Right ventricle myocardium superior (tissue), 1 donor: Measurements from ENCODE around the gene PARD3. TPM values are rescaled to one million over a fixed set of nuclear protein-coding genes. Genes with fewer than 3 reads are reported as not detected.
A peak's percentile ranks its signal among the peaks of the same experiment; 100 is the strongest.

ENCODE experiments used
- ATAC-seq: fragments of 200-7000 bp; cut with Tn5 transposase; one replicate; pipeline ENCODE4 v1.9.1; 2020; ENCODE audit warnings: mild to moderate bottlenecking; ENCODE audit not compliant: poor library complexity
- DNase-seq: peaks from one replicate; pipeline ENCODE4 v3.0.0-alpha.2; 2020
- intact Hi-C: fragments of 100-400 bp; cut with DNase I; formaldehyde crosslinking; loops from one replicate; pipeline ENCODE4 v1.11.2; 2022
- total RNA-seq: library from RNA; stranded (reverse); fragmentation: NEBNext Ultra II Directional; extraction: Animal tissue kit (Norgen Biotek cat#: 25700); gene quantifications from one replicate; pipeline ENCODE4 v1.2.1, GENCODE V29; 2021
- donor health status: DM: no; HTN: yes; CAD: no; lungs with severe emphysema.

The PARD3 gene
- total RNA-seq, 1 donor from 2014 or later = 33.5 TPM

DNA sequence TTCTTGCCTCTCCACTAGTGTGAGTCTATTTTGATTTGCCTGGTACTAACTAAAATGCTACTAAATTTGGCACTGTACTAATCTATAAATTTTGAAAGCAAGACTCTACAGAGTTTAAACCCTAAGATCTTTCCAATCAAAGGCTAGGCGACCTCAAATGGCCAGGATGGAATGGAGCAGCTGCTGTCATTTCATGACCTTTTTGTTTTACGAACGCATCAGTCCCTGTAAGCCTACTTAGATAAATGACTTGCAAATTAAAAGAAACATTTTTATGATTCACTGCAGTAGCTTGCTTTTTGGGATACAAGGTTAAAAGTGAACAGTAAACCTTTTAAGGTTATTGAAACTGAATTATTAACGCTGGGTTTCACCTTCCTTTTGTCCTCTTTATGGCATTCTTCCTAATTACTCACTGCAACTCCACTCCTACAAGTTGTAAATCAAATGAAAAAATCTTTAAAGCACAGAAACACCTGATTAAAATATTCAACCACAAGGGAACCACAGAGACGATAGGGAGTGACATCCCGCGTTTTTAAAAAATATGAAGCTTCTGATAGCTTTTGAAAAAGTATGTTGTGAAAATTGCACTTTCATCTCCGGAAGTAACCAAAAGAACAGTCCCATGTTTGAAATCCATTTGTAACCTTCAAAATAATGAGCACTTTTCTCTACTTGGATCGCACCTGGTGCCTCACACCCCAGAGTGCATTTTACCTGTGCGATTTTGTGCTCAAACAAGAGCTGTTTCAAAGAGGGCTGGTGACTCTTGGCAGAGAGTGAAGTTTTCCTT lies 595.1 kb downstream of the PARD3 start:
- no peak for ATAC-seq
- intact Hi-C loops = no loop called here
- DNase-seq = no peak

GRCh38 chr10:34217524-34217923 lies 597.6 kb downstream of the PARD3 start:
- intact Hi-C loops = no loop called here
- no peak for DNase-seq
- no peak for ATAC-seq

- ATAC-seq = no peak
- intact Hi-C loops = no loop called here
- DNase-seq = no peak
These were observed 598.6 kb downstream of the PARD3 start for GRCh38 chr10:34216348-34216945.

DNA sequence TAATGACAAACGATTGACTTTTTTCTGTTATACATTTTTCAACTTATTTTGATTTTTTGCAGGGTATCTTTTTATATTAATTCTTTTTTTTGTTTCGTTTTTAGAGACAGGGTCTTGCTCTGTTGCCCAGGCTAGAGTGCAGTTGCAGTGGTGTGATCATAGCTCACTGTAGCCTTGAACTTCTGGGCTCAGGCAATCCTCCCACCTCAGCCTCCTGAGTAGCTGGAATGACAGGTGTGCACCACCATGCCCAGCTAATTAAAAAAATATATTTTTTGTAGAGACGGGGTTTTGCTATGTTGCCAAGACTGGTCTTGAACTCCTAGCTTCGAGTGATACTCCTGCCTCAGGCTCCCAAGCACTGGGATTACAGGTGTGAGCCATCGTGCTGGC lies 601.3 kb downstream of the PARD3 start:
- ATAC-seq (no peak), DNase-seq (no peak)
- intact Hi-C loops = no loop called here

GRCh38 chr10:34213193-34213804 lies 601.8 kb downstream of the PARD3 start:
- ATAC-seq (no peak), DNase-seq (no peak)
- intact Hi-C loops = no loop called here

- DNase-seq = no peak
- intact Hi-C loops = no loop called here
- no peak for ATAC-seq
These were observed 607.8 kb downstream of the PARD3 start for GRCh38 chr10:34207343-34207742.

- ATAC-seq (no peak), DNase-seq (no peak)
- intact Hi-C loops = no loop called here
These were observed 608.2 kb downstream of the PARD3 start for GRCh38 chr10:34206935-34207268.

GRCh38 chr10:34206078-34206934 lies 608.8 kb downstream of the PARD3 start:
- intact Hi-C loops = no loop called here
- DNase-seq (no peak), ATAC-seq (no peak)

DNA sequence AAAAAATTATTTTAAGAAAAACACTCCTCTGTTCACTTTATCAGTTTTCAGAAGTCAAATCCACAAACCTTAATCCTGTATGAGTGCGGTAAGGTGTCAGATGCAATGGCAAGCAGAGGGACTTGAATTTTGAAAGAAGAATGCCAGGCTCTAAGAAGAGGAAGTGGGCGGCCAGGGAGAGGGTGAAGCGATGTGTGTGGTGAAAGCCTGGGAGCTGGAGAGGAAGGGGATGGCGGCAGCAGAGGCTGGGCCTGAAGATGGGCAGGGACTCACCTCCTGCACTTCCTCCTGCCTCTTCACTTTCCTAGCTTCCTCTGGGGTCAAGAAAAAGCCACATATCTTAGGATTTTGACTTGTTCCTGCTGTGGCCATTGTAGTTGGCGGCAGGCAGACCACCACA lies 609.6 kb downstream of the PARD3 start:
- ATAC-seq = peak; percentile 34
- intact Hi-C loops = no loop called here
- peak; percentile 46 for DNase-seq

DNA sequence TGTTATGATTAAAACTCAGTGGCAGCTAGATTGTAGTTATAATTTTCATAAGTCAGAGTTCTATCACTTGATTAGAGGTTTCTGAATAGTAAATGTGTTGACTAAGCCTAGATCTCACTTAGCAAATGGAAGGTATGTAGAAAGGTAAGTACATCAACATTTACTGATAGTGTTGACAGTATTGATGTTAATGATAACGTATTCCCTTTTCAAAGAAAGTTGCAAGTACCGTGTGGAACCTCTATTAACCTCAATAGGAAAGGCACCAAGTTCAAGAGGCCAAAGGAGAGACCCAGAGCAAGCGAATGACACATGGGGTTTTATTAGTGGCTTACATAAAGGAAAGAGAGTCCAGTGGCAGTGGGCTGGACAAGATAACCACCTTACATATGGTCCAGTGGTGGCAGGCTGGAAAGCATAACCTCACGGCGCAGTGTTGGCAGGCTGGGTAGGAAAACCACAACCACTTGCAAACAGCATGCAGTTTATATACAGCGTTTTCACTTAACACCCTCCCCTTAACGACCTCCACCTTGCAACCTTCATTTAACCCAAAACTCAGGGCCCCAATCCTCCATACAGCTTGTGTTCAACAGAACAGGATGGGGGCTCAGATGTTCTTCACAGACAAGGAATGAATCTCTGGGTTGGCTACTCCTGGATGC lies 611.0 kb downstream of the PARD3 start:
- DNase-seq (no peak), ATAC-seq (no peak)
- intact Hi-C loops = no loop called here

GRCh38 chr10:34200355-34200901 lies 614.7 kb downstream of the PARD3 start:
- ATAC-seq (peak; percentile 29), DNase-seq (no peak)
- intact Hi-C loops = no loop called here

DNA sequence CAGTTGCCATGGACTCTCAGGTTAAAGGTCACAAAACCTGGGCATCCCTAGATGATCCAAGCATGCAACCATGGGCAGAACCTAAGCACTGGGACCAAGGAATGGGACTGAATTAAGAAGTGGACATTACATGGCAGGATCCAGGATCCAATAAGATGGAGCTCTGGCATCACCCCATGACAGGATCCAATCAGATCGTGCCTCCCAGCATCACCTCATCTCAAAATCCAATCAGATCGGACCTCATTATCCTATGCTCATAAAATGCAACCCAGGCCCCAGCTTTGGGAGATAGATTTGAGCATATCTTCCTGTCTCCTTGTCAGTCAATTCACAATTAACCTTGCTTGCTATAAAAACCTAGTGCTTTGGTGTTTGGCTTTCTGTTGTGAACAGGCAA lies 616.1 kb downstream of the PARD3 start:
- DNase-seq (no peak), ATAC-seq (no peak)
- intact Hi-C loops = no loop called here

DNA sequence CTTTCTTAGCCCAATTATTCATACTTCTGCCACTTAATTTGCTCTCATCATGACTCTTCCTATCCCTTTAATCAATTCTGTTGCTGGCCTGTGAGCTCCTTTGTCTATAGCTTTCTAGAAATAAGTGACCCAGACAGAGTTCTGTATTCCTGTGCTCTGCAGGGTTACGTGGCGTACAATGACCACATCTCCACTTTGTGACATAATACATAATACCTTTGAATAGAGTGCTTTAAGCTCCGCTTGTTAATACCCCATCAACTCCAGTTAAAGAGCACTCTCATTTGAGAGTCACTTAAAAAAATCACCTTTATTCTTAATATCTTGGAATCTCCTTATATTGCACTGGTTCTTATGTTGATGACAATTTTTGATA lies 619.0 kb downstream of the PARD3 start:
- DNase-seq (no peak), ATAC-seq (no peak)
- intact Hi-C loops = no loop called here

GRCh38 chr10:34195364-34196057 lies 619.6 kb downstream of the PARD3 start:
- no peak for DNase-seq
- no peak for ATAC-seq
- intact Hi-C loops = no loop called here

DNA sequence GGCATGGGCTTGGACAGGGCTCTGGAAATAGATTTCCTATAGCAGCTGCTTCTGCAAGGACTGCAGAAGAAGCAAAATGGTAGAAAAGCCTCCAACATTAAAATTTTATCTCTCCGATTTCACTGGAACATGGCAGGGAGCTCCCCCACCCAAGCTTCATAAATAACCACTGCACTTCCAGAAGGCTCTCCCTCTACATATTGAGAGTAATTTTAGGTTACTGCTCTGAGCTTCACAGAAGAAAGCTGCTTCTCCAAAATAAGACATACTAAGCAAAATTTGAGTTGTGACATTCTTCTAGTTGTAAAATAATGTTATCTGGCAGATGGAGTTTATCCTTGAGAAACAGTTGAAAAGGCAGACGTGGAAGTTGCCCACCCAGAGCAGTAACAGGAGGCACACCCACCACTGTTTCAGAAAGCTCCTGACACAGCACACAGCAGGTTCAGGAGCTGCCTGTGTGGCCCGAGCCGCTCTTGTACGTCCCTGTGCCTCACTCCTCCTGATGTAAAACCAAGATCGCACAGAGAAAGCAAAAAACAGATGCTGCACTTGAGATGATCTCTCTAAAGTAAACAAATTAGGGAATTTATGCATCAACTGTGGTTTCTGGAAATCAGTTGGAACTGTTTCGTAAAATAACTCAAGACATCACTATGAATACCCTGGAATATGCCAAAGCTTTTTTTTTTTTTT lies 621.0 kb downstream of the PARD3 start:
- intact Hi-C loops = no loop called here
- ATAC-seq = no peak
- no peak for DNase-seq

- intact Hi-C loops = no loop called here
- no peak for DNase-seq
- ATAC-seq = no peak
These were observed 622.5 kb downstream of the PARD3 start for GRCh38 chr10:34192646-34193045.

DNA sequence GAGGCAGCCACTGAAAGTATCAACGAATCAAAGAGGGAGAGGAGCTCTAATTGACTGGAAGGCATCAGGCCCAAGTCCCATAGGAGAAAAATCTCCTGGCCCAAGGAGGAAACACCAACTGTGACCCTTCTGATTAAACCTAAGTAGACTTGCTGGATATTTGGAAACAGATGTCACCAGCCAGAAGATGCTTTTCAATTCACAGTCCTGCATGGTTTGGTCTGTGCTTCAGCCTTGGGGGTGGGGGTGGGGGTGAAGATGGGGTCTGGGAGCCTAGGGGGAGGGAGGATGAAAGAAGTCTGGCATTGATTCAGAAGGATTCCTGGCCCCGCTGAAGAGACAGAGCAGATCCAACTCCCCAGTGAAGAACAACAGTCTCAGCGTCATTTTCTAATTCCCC lies 623.7 kb downstream of the PARD3 start:
- DNase-seq (no peak), ATAC-seq (no peak)
- intact Hi-C loops = no loop called here

DNA sequence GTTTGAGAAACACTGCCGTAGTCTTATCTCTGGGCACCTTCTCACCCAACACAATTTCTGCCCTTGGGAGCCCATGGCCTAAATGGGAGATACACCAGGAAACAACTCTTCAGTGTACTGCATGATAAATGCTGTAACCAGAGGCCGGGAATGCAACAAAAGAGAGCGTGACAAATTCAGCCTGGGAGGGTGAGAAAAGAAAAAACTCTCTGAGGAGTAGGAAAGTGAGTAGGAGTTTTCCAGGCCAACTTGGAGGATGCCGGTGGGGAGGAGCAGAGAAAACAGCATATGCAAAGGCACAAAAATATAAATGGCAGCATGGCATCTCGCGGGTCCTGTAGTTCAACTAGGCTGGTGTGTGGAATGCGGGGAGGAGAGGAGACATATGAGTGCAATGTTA lies 624.5 kb downstream of the PARD3 start:
- ATAC-seq = no peak
- intact Hi-C loops = no loop called here
- DNase-seq = no peak
